NCI-H2081 treated with DMSO at 0.1 percent for 48 hours (cell line): ENCODE results near the gene ENOSF1.

Experiments used
- DNase-seq: peaks from one replicate; lab custom pipeline; 2025; lab: John Stamatoyannopoulos, UW

The ENOSF1 gene

GRCh38 chr18:634551-635045 lies 77.8 kb downstream of the ENOSF1 start:
- no peak for DNase-seq

GRCh38 chr18:631560-631959 lies 80.9 kb downstream of the ENOSF1 start:
- no peak for DNase-seq

GRCh38 chr18:629269-630150 lies 82.9 kb downstream of the ENOSF1 start:
- DNase-seq: no peak

- DNase-seq: no peak
Measured at GRCh38 chr18:627231-627630, 85.2 kb downstream of the ENOSF1 start.

- no peak for DNase-seq
Measured at GRCh38 chr18:623761-624620, 88.4 kb downstream of the ENOSF1 start.

GRCh38 chr18:622289-622688 lies 90.1 kb downstream of the ENOSF1 start:
- no peak for DNase-seq

DNA sequence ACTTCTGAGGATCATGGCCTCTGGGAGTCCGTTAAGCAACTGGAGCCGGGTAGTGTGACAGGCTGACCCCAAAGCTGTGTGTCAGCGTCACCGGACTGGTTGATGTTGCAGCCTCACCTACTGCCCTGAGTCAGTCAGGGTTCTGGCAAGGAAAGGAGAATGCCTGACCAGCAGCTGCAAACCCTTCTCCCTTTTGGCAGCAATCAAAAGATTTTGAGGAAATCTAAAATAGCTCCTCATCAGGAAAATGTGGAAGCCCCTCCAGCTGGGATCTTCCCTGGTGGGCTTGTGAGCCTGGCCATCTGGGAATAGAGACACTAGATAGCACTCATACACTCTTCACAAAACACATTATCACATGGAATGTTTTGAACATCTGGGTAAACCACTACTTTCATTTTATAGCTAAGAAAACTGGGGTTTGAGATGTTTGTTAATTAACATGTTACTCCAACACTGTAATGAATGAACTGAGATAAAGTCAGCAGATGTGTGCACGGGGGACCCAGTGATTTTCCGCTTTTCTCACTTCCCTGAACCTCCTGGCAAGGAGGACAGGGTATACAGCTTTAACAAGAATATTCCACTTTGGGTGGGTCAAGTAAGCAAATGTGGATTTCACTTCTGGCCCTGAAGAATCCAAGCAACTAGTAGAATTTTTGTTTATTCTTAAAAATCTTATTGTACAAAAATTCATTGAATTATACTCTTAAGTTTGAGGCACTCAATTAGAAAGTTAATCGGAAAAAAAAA lies 91.0 kb downstream of the ENOSF1 start:
- no peak for DNase-seq
